GM23338 (cell line): ENCODE results near the gene GRIN3B. TPM values are rescaled to one million over a fixed set of nuclear protein-coding genes. Genes with fewer than 3 reads are reported as not detected.

Experiments used
- ATAC-seq: fragments of 200-7000 bp; cut with Tn5 transposase; 3 replicates; pipeline ENCODE4 v1.9.1; 2020
- DNase-seq: peaks from one replicate; pipeline ENCODE4 v3.0.0-alpha.2; 2015; ENCODE audit warnings: low spot score
- H2AFZ ChIP-seq: fragments of 200-600 bp; sonication (generic); 2 replicates; pipeline ENCODE4 v1.8.0; 2016; ENCODE audit warnings: antibody characterized with exemption, mild to moderate bottlenecking, moderate library complexity
- H3F3A ChIP-seq: fragments of 200-600 bp; sonication (generic); replicated peaks from 2 replicates; pipeline ENCODE4 v1.8.0; 2017; ENCODE audit warnings: antibody characterized with exemption, mixed run types, low read depth
- H3K27ac ChIP-seq: fragments of 200-600 bp; sonication (generic); 2 replicates; pipeline ENCODE4 v1.6.1; 2016; ENCODE audit warnings: low read depth
- H3K27me3 ChIP-seq: fragments of 200-600 bp; sonication (generic); 2 replicates; pipeline ENCODE4 v1.8.0; 2016; ENCODE audit warnings: mild to moderate bottlenecking, mixed run types, moderate library complexity; ENCODE audit not compliant: insufficient read depth
- H3K36me3 ChIP-seq: fragments of 200-600 bp; sonication (generic); 2 replicates; pipeline ENCODE4 v1.8.0; 2016; ENCODE audit warnings: mild to moderate bottlenecking; ENCODE audit not compliant: insufficient read depth
- H3K4me1 ChIP-seq: fragments of 200-600 bp; sonication (generic); 2 replicates; pipeline ENCODE4 v1.8.0; 2016; ENCODE audit warnings: mild to moderate bottlenecking, moderate library complexity; ENCODE audit not compliant: insufficient read depth
- H3K4me2 ChIP-seq: fragments of 200-600 bp; sonication (generic); 2 replicates; pipeline ENCODE4 v1.7.1; 2017; ENCODE audit warnings: mixed run types
- H3K4me3 ChIP-seq: fragments of 200-600 bp; sonication (generic); 2 replicates; pipeline ENCODE4 v1.6.1; 2016; ENCODE audit warnings: mixed run types
- H3K79me2 ChIP-seq: fragments of 200-600 bp; sonication (generic); replicated peaks from 2 replicates; pipeline ENCODE4 v1.8.0; 2017; ENCODE audit warnings: mild to moderate bottlenecking; ENCODE audit not compliant: insufficient read depth
- H3K9me2 ChIP-seq: fragments of 200-600 bp; sonication (generic); 2 replicates; pipeline ENCODE4 v1.8.0; 2017; ENCODE audit not compliant: insufficient read depth
- H4K20me1 ChIP-seq: fragments of 200-600 bp; sonication (generic); replicated peaks from 2 replicates; pipeline ENCODE4 v1.8.0; 2017; ENCODE audit warnings: mild to moderate bottlenecking; ENCODE audit not compliant: insufficient read depth
- H3K27ac Mint-ChIP-seq: 2 replicates; pipeline ENCODE4 v1.8.0; 2020; ENCODE audit warnings: inconsistent platforms, mild to moderate bottlenecking, moderate library complexity, mixed read lengths
- H3K27me3 Mint-ChIP-seq: 3 replicates; pipeline ENCODE4 v1.8.0; 2022; ENCODE audit warnings: low read depth, mild to moderate bottlenecking, moderate library complexity, mixed read lengths, inconsistent platforms; ENCODE audit not compliant: insufficient read depth, poor library complexity
- H3K36me3 Mint-ChIP-seq: 3 replicates; pipeline ENCODE4 v1.8.0; 2021; ENCODE audit warnings: low read depth, mild to moderate bottlenecking, inconsistent platforms, moderate library complexity, mixed read lengths
- H3K4me1 Mint-ChIP-seq: 3 replicates; pipeline ENCODE4 v1.8.0; 2020; ENCODE audit warnings: mild to moderate bottlenecking, inconsistent platforms, mixed read lengths
- H3K4me3 Mint-ChIP-seq: 3 replicates; pipeline ENCODE4 v1.8.0; 2021; ENCODE audit warnings: moderate library complexity, mild to moderate bottlenecking, inconsistent platforms, mixed read lengths
- H3K9me3 Mint-ChIP-seq: 3 replicates; pipeline ENCODE4 v1.8.0; 2020; ENCODE audit warnings: moderate library complexity, mild to moderate bottlenecking, inconsistent platforms, mixed read lengths
- CREB1 ChIP-seq: fragments of 250-450 bp; sonication (Bioruptor Pico); IDR thresholded peaks from 2 replicates; pipeline ENCODE4 v1.5.0; 2020; ENCODE audit warnings: low read depth, mild to moderate bottlenecking, moderate library complexity
- CTCF ChIP-seq, 2 experiments: fragments of 200-600 bp in 1 of 2; sonication (generic) in 1 of 2; conservative IDR thresholded peaks; 2 replicates each; pipeline versions ENCODE4 v1.5.1 to v1.6.1; 2016 to 2017; ENCODE audit warnings: antibody characterized with exemption in 2 of 2, low read depth in 2 of 2, mild to moderate bottlenecking in 2 of 2, moderate library complexity in 1 of 2
- ETS1 ChIP-seq: IDR thresholded peaks from 2 replicates; pipeline ENCODE4 v1.6.1; 2016; ENCODE audit warnings: antibody characterized with exemption
- EZH2 ChIP-seq: fragments of 200-600 bp; sonication (generic); IDR thresholded peaks from one replicate; pipeline ENCODE4 v1.8.0; 2017; ENCODE audit warnings: antibody characterized with exemption, mild to moderate bottlenecking, low read depth; ENCODE audit not compliant: unreplicated experiment
- EZH2phosphoT487 ChIP-seq: fragments of 200-600 bp; sonication (generic); IDR thresholded peaks from one replicate; pipeline ENCODE4 v1.8.1; 2018; ENCODE audit warnings: antibody characterized with exemption; ENCODE audit not compliant: unreplicated experiment
- JUNB ChIP-seq: IDR thresholded peaks from one replicate; pipeline ENCODE4 v1.6.1; 2016; ENCODE audit warnings: antibody characterized with exemption; ENCODE audit not compliant: unreplicated experiment
- NANOG ChIP-seq: IDR thresholded peaks from 2 replicates; pipeline ENCODE4 v1.6.1; 2016; ENCODE audit warnings: antibody characterized with exemption, borderline replicate concordance
- POLR2AphosphoS5 ChIP-seq: IDR thresholded peaks from 2 replicates; pipeline ENCODE4 v1.6.1; 2016; ENCODE audit warnings: antibody characterized with exemption, low read depth
- REST ChIP-seq: IDR thresholded peaks from one replicate; pipeline ENCODE4 v1.6.1; 2018; ENCODE audit warnings: antibody characterized with exemption; ENCODE audit not compliant: unreplicated experiment
- STAT1 ChIP-seq: IDR thresholded peaks from one replicate; pipeline ENCODE4 v1.6.1; 2016; ENCODE audit warnings: antibody characterized with exemption; ENCODE audit not compliant: unreplicated experiment
- ZNF114 ChIP-seq: fragments of 250-450 bp; sonication (Bioruptor Pico); IDR thresholded peaks from 2 replicates; pipeline ENCODE4 v1.5.0; 2020; ENCODE audit warnings: mild to moderate bottlenecking, moderate library complexity
- ZNF331 ChIP-seq: fragments of 250-450 bp; sonication (Bioruptor Pico); IDR thresholded peaks from 2 replicates; pipeline ENCODE4 v1.5.0; 2020; ENCODE audit warnings: low read depth, mild to moderate bottlenecking, moderate library complexity
- ZNF462 ChIP-seq: fragments of 250-450 bp; sonication (Bioruptor Pico); IDR thresholded peaks from 2 replicates; pipeline ENCODE4 v1.5.0; 2020; ENCODE audit warnings: mild to moderate bottlenecking, moderate library complexity
- polyA plus RNA-seq: library from polyadenylated mRNA; unstranded; fragments of >200 nt; fragmentation: Nextera tagmentation; extraction: Ambion mirVana; gene quantifications from 2 replicates; pipeline ENCODE4 v1.2.1, GENCODE V29; 2016
- total RNA-seq: library from RNA; depleted of rRNA; stranded (reverse); fragments of >200 nt; shearing (Covaris generic); gene quantifications from 2 replicates; pipeline ENCODE4 v1.2.3, GENCODE V29; 2014

The GRIN3B gene
- total and polyA plus RNA-seq, 2 experiments from 2014 or later, result 0.11 to 2.8 TPM

- Histone ChIP-seq H3K4me2 (no peak overlapping the region), H3K36me3 (no peaks in the 10 kb centered on the region), H2AFZ (no peak overlapping the region), H4K20me1 (0 out of 2 replicates have a peak, but pooled peaks cover under 1% of the 10 kb centered on the region), H3K9me2 (no peaks in the 10 kb centered on the region), H3K27me3 (peaks cover 30% of the 10 kb centered on the region), H3K4me1 (no peaks in the 10 kb centered on the region; the same call in 1 of the 2 replicates), H3K27ac (no peak overlapping the region), H3K79me2 (no peaks in the 10 kb centered on the region), H3F3A (0 out of 2 replicates have a peak, but pooled peaks cover 6% of the 10 kb centered on the region), H3K4me3 (no peak overlapping the region)
- peaks cover 8% of the 10 kb centered on the region for H3K36me3 Mint-ChIP-seq
- no peak for TF ChIP-seq CTCF (conservative IDR thresholded peaks at IDR 0.05; ENCODE audit: low read depth in 2 of 2)
- no peak for TF ChIP-seq ETS1
- no peak for TF ChIP-seq ZNF114 (CRISPR knock-in tag)
- TF ChIP-seq EZH2phosphoT487, result no peak
- TF ChIP-seq REST, result no peak
- no peak for TF ChIP-seq CREB1
- no peak for TF ChIP-seq NANOG
- TF ChIP-seq STAT1, result no peak
- TF ChIP-seq EZH2, result no peak
- no peak for TF ChIP-seq ZNF331 (CRISPR knock-in tag)
- no peak for TF ChIP-seq POLR2AphosphoS5
- no peak for TF ChIP-seq ZNF462
- TF ChIP-seq JUNB, result no peak
- H3K27me3 Mint-ChIP-seq, result peaks cover 45% of the 10 kb centered on the region
- DNase-seq (no peak), ATAC-seq (no peak)
- H3K9me3 Mint-ChIP-seq, result peaks cover 5% of the 10 kb centered on the region; the same call in 1 of the 3 replicates
- no peak overlapping the region for H3K4me3 Mint-ChIP-seq
- no peak overlapping the region for H3K27ac Mint-ChIP-seq
- H3K4me1 Mint-ChIP-seq, result peaks cover 3% of the 10 kb centered on the region; the same call in 2 of the 3 replicates
These were observed 3.1 kb downstream of the GRIN3B start for GRCh38 chr19:1003283-1003682.
